Measurements from ENCODE around the gene WDR70.

The WDR70 gene

GRCh38 chr5:37710965-37711364, 331.8 kb downstream of the WDR70 start:
- no peak for DNase-seq (ENCODE audit: low spot score)
- no peak overlapping the region for H3K4me3 ChIP-seq
- TF ChIP-seq, protein P1, sequence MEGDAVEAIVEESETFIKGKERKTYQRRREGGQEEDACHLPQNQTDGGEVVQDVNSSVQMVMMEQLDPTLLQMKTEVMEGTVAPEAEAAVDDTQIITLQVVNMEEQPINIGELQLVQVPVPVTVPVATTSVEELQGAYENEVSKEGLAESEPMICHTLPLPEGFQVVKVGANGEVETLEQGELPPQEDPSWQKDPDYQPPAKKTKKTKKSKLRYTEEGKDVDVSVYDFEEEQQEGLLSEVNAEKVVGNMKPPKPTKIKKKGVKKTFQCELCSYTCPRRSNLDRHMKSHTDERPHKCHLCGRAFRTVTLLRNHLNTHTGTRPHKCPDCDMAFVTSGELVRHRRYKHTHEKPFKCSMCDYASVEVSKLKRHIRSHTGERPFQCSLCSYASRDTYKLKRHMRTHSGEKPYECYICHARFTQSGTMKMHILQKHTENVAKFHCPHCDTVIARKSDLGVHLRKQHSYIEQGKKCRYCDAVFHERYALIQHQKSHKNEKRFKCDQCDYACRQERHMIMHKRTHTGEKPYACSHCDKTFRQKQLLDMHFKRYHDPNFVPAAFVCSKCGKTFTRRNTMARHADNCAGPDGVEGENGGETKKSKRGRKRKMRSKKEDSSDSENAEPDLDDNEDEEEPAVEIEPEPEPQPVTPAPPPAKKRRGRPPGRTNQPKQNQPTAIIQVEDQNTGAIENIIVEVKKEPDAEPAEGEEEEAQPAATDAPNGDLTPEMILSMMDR (IDR thresholded peaks at IDR 0.05) = no peak
- H3K27ac ChIP-seq = no peak overlapping the region

DNA sequence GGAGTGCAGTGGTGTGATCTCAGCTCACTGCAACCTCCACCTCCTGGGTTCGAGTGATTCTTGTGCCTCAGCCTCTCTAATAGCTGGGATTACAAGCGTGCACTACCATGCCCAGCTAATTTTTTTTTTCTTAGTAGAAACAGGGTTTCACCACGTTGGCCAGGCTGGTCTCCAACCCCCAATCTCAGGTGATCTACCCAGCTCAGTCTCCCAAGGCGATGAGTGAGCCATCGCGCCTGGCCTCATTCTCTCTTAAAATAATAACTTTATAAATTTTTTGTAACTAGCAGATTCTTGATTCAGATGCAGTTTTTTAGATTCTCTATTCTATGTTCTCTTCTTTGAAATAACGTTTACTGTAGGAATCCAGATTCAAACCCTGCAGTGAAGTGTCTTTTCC, 333.6 kb downstream of the WDR70 start:
- H3K27ac ChIP-seq = no peak overlapping the region
- no peak for DNase-seq (ENCODE audit: low spot score)
- no peak overlapping the region for H3K4me3 ChIP-seq
- TF ChIP-seq, protein P1 (IDR thresholded peaks at IDR 0.05) = no peak

DNA sequence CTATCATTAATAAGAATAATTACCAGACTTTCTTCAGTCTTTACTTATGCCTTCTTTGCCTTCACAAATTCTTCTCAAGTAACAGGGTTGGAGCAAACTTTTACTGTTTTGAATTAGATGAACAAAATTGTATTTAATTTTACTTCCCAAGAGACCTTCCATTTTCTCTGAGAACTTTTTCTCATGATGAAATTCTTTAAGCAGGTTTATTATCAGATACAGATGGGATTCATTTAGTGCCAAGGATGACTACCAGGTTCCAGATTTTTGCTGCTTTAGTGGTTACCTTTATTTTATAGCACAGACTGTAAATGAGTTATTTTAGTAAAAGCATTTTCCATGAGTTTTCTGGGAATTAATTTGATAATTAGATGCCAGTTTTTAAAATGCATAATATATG, 335.6 kb downstream of the WDR70 start:
- no peak for DNase-seq (ENCODE audit: low spot score)
- Histone ChIP-seq H3K4me3 (no peak overlapping the region), H3K27ac (no peak overlapping the region)
- TF ChIP-seq, protein P1 (IDR thresholded peaks at IDR 0.05) = no peak

DNA sequence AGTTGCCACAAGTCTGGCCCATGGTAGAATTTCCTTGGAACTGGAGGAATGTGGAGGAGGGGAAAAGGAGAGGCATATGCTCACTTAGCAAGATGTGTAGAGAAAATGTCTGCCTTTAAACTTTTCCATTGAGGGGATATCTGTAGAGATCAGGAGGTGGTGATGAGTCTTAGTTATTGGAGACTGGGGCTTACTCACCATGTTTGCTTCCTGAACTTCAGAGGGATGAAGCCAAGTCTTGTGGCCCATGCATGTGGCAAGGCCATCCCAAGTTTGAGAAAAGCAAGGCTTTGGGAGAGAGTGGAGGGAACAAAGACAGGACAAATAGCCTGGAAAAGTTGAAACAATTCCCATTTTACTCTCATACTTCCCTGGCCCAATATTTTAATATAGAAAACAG, 336.2 kb downstream of the WDR70 start:
- TF ChIP-seq, protein P1 (IDR thresholded peaks at IDR 0.05) = no peak
- H3K4me3 ChIP-seq = no peak overlapping the region
- no peak overlapping the region for H3K27ac ChIP-seq
- no peak for DNase-seq (ENCODE audit: low spot score)

- Histone ChIP-seq H3K4me3 (no peak overlapping the region), H3K27ac (no peak overlapping the region)
- TF ChIP-seq, protein P1 (IDR thresholded peaks at IDR 0.05) = no peak
- DNase-seq (ENCODE audit: low spot score) = no peak
Measured at GRCh38 chr5:37715992-37716391, 336.9 kb downstream of the WDR70 start.

- TF ChIP-seq, protein P1 (IDR thresholded peaks at IDR 0.05) = no peak
- no peak overlapping the region for H3K27ac ChIP-seq
- DNase-seq (ENCODE audit: low spot score) = no peak
- no peak overlapping the region for H3K4me3 ChIP-seq
Measured at GRCh38 chr5:37716405-37716804, 337.3 kb downstream of the WDR70 start.

DNA sequence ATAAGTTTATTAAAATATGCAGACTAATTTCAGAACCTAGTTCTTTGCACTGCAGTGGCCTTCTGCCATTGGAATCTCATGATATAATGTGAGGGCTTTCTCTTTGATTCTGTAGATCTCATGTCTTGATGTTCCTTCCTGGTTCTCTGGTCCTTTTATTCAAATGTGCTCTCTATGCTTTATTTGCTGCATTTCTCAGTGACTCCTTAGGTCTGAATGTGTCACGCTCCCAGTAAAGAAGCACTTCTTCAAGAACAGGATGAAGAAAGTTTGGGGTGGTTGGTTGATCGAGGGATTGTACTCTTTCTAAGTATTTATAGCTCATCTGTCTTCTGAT, 338.1 kb downstream of the WDR70 start:
- no peak overlapping the region for H3K4me3 ChIP-seq
- H3K27ac ChIP-seq = no peak overlapping the region
- TF ChIP-seq, protein P1 (IDR thresholded peaks at IDR 0.05) = no peak
- DNase-seq (ENCODE audit: low spot score) = no peak

Data from coronary artery (tissue), 2 donors.